Measurements from ENCODE around the gene OR10R2.

OR10R2 gene

DNA sequence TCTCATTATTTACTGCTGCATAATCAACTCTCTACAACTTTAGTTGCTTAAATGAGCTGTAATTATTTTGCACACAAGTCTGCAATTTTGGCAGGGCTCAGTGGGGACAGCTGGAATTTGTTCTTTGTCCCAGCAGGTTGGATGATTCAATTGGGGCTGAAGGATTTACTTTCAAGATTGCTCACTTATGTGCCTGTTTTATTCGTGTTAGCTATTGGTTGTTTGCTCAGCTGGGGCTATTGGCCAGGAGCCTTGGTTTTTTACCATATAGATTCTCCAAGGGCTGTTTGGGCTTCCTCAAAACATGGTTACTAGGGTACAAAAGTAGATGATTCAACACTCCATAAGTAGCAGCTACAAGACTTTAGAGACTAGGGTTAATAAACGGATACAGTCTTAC lies 13.4 kb downstream of the OR10R2 start:
- no peak for TF ChIP-seq POLR2AphosphoS5 (IDR thresholded peaks at IDR 0.05; ENCODE audit: low read depth, low read length)
- no peak for TF ChIP-seq PAX5 (IDR thresholded peaks at IDR 0.05; ENCODE audit: insufficient read depth, low read length, severe bottlenecking)
- TF ChIP-seq TAF1 (IDR thresholded peaks at IDR 0.05; ENCODE audit: low read depth, low read length), result no peak
- no peak for TF ChIP-seq POU2F2 (IDR thresholded peaks at IDR 0.05; ENCODE audit: low read depth, low read length)
- TF ChIP-seq POLR2A (IDR thresholded peaks at IDR 0.05; ENCODE audit: low read depth, low read length), result no peak
- no peak for TF ChIP-seq SPI1 (IDR thresholded peaks at IDR 0.05; ENCODE audit: low read depth, low read length)
- FAIRE-seq, result no peak
- DNase-seq (ENCODE audit: insufficient read length, low spot score), result no peak

DNA sequence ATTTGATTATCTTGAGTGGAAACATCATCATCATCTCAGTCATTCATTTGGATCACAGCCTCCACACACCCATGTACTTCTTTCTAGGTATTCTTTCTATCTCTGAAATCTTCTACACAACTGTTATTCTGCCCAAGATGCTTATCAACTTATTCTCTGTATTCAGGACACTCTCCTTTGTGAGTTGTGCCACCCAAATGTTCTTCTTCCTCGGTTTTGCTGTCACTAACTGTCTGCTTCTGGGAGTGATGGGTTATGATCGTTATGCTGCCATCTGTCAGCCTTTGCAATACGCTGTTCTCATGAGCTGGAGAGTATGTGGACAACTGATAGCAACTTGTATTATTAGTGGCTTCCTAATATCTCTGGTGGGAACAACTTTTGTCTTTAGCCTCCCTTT lies 19.3 kb downstream of the OR10R2 start:
- DNase-seq (ENCODE audit: insufficient read length, low spot score), result no peak
- TF ChIP-seq POU2F2 (IDR thresholded peaks at IDR 0.05; ENCODE audit: low read depth, low read length) (no peak), TAF1 (IDR thresholded peaks at IDR 0.05; ENCODE audit: low read depth, low read length) (no peak), POLR2A (IDR thresholded peaks at IDR 0.05; ENCODE audit: low read depth, low read length) (no peak), PAX5 (IDR thresholded peaks at IDR 0.05; ENCODE audit: insufficient read depth, low read length, severe bottlenecking) (no peak), POLR2AphosphoS5 (IDR thresholded peaks at IDR 0.05; ENCODE audit: low read depth, low read length) (no peak), SPI1 (IDR thresholded peaks at IDR 0.05; ENCODE audit: low read depth, low read length) (no peak)
- FAIRE-seq, result no peak

DNA sequence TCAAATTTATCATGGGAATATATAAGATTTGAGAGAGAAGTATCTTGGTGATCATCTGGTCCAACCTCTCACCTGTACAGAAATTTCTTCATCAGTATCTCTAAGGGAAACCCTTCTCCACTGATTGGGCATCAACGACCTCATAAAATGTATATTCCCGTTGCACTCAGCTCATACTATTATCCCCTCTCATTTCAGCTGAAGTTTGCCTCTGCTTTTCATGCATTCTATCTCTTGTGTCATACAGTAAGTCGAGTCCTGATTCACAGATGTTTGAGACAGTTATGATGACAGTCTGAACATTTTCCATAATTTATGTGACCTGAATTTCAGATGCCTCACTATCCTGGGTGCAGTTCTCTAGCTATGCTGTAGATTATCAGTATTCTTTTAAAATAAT lies 21.0 kb downstream of the OR10R2 start:
- DNase-seq (ENCODE audit: insufficient read length, low spot score) (no peak), FAIRE-seq (no peak)

DNA sequence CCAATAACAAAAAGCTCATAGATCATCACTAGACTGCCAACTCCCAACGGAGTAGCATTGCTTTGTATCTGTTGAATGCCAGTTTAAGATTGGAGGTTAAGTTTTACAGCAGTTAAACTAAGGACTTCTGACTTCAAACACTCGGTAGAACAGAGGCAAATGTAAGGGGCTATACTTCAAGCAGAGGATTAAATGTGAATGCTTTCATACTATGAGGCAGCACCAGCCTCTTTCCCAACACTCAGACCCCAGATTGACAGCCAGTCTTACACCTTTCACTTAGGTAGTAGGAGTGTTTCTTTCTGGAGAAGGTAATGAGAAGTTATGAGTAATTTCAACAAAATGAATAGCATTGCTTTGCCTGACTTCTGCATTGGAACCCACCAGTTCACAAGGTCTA lies 22.8 kb downstream of the OR10R2 start:
- FAIRE-seq, result no peak
- TF ChIP-seq POLR2A (IDR thresholded peaks at IDR 0.05; ENCODE audit: low read depth, low read length) (no peak), SPI1 (IDR thresholded peaks at IDR 0.05; ENCODE audit: low read depth, low read length) (no peak), POU2F2 (IDR thresholded peaks at IDR 0.05; ENCODE audit: low read depth, low read length) (no peak), POLR2AphosphoS5 (IDR thresholded peaks at IDR 0.05; ENCODE audit: low read depth, low read length) (no peak), PAX5 (IDR thresholded peaks at IDR 0.05; ENCODE audit: insufficient read depth, low read length, severe bottlenecking) (no peak), TAF1 (IDR thresholded peaks at IDR 0.05; ENCODE audit: low read depth, low read length) (no peak)
- DNase-seq (ENCODE audit: insufficient read length, low spot score), result no peak

More for the DNA sequence above, 21.0 kb downstream of the OR10R2 start:
- TF ChIP-seq TAF1 (IDR thresholded peaks at IDR 0.05; ENCODE audit: low read depth, low read length) (no peak), PAX5 (IDR thresholded peaks at IDR 0.05; ENCODE audit: insufficient read depth, low read length, severe bottlenecking) (no peak), SPI1 (IDR thresholded peaks at IDR 0.05; ENCODE audit: low read depth, low read length) (no peak), POLR2A (IDR thresholded peaks at IDR 0.05; ENCODE audit: low read depth, low read length) (no peak), POLR2AphosphoS5 (IDR thresholded peaks at IDR 0.05; ENCODE audit: low read depth, low read length) (no peak), POU2F2 (IDR thresholded peaks at IDR 0.05; ENCODE audit: low read depth, low read length) (no peak)

GRCh38 chr1:158496374-158496773 lies 24.4 kb downstream of the OR10R2 start:
- DNase-seq (ENCODE audit: insufficient read length, low spot score) (no peak), FAIRE-seq (no peak)
- no peak for TF ChIP-seq POU2F2 (IDR thresholded peaks at IDR 0.05; ENCODE audit: low read depth, low read length)
- TF ChIP-seq POLR2AphosphoS5 (IDR thresholded peaks at IDR 0.05; ENCODE audit: low read depth, low read length), result no peak
- TF ChIP-seq POLR2A (IDR thresholded peaks at IDR 0.05; ENCODE audit: low read depth, low read length), result no peak

DNA sequence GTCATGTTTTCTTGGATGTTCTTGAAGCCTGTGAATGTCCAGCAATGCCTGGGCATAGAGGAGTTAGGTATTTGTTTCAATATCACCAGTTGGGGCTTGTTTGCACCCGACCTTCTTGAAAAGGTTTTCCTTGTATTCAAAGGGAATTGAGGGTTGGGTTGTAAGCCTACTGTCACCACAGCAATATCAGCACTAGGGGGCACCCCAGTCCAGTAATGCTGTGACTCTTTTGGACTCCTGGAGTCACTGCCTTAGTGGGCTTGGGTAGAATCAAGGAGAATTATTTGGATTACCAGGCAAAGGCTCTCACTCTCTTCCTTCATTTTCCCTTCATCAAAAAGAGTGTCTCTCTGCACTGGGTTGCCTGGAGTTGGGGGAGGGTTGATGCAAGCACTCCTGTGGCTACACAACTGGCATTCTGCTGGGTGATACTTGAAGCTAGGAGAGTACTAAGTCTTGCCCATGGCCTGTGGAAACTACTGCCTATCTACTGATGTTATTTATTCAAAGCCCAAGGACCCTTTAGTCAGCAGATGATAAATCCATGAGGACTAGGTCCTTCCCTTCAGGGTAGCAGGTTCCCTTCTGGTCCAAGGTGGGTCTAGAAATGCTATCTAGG lies 34.5 kb downstream of the OR10R2 start:
- no peak for DNase-seq (ENCODE audit: insufficient read length, low spot score)
- FAIRE-seq, result peak; percentile 77

GRCh38 chr1:158507511-158507910 lies 35.5 kb downstream of the OR10R2 start:
- no peak for TF ChIP-seq TAF1 (IDR thresholded peaks at IDR 0.05; ENCODE audit: low read depth, low read length)
- no peak for TF ChIP-seq POLR2A (IDR thresholded peaks at IDR 0.05; ENCODE audit: low read depth, low read length)
- no peak for TF ChIP-seq PAX5 (IDR thresholded peaks at IDR 0.05; ENCODE audit: insufficient read depth, low read length, severe bottlenecking)
- no peak for TF ChIP-seq POU2F2 (IDR thresholded peaks at IDR 0.05; ENCODE audit: low read depth, low read length)
- no peak for TF ChIP-seq SPI1 (IDR thresholded peaks at IDR 0.05; ENCODE audit: low read depth, low read length)
- TF ChIP-seq POLR2AphosphoS5 (IDR thresholded peaks at IDR 0.05; ENCODE audit: low read depth, low read length), result no peak
- DNase-seq (ENCODE audit: insufficient read length, low spot score), result no peak
- no peak for FAIRE-seq

More for the DNA sequence above, 34.5 kb downstream of the OR10R2 start:
- no peak for TF ChIP-seq SPI1 (IDR thresholded peaks at IDR 0.05; ENCODE audit: low read depth, low read length)
- TF ChIP-seq POU2F2 (IDR thresholded peaks at IDR 0.05; ENCODE audit: low read depth, low read length), result no peak
- TF ChIP-seq PAX5 (IDR thresholded peaks at IDR 0.05; ENCODE audit: insufficient read depth, low read length, severe bottlenecking), result no peak
- TF ChIP-seq TAF1 (IDR thresholded peaks at IDR 0.05; ENCODE audit: low read depth, low read length), result no peak
- no peak for TF ChIP-seq POLR2AphosphoS5 (IDR thresholded peaks at IDR 0.05; ENCODE audit: low read depth, low read length)
- TF ChIP-seq POLR2A (IDR thresholded peaks at IDR 0.05; ENCODE audit: low read depth, low read length), result no peak

- no peak for TF ChIP-seq TAF1 (IDR thresholded peaks at IDR 0.05; ENCODE audit: low read depth, low read length)
- TF ChIP-seq POU2F2 (IDR thresholded peaks at IDR 0.05; ENCODE audit: low read depth, low read length), result no peak
- no peak for TF ChIP-seq POLR2A (IDR thresholded peaks at IDR 0.05; ENCODE audit: low read depth, low read length)
- TF ChIP-seq POLR2AphosphoS5 (IDR thresholded peaks at IDR 0.05; ENCODE audit: low read depth, low read length), result no peak
- TF ChIP-seq PAX5 (IDR thresholded peaks at IDR 0.05; ENCODE audit: insufficient read depth, low read length, severe bottlenecking), result no peak
- TF ChIP-seq SPI1 (IDR thresholded peaks at IDR 0.05; ENCODE audit: low read depth, low read length), result no peak
- DNase-seq (ENCODE audit: insufficient read length, low spot score) (no peak), FAIRE-seq (no peak)
These were observed 37.6 kb downstream of the OR10R2 start for GRCh38 chr1:158509471-158510156.

GRCh38 chr1:158516966-158517365 lies 44.9 kb downstream of the OR10R2 start:
- FAIRE-seq, result no peak
- TF ChIP-seq POU2F2 (IDR thresholded peaks at IDR 0.05; ENCODE audit: low read depth, low read length) (no peak), POLR2A (IDR thresholded peaks at IDR 0.05; ENCODE audit: low read depth, low read length) (no peak), PAX5 (IDR thresholded peaks at IDR 0.05; ENCODE audit: insufficient read depth, low read length, severe bottlenecking) (no peak), POLR2AphosphoS5 (IDR thresholded peaks at IDR 0.05; ENCODE audit: low read depth, low read length) (no peak), TAF1 (IDR thresholded peaks at IDR 0.05; ENCODE audit: low read depth, low read length) (no peak), SPI1 (IDR thresholded peaks at IDR 0.05; ENCODE audit: low read depth, low read length) (no peak)

More at GRCh38 chr1:158516966-158517365, 44.9 kb downstream of the OR10R2 start:
- DNase-seq (ENCODE audit: insufficient read length, low spot score), result no peak

All from GM12891 (cell line).